Measurements from ENCODE around the gene N4BP2.

- TF ChIP-seq EGR1 (IDR thresholded peaks at IDR 0.05) = no peak
- no peak for TF ChIP-seq EP300 (IDR thresholded peaks at IDR 0.05; ENCODE audit: borderline replicate concordance)
- no peak for TF ChIP-seq TAF1 (IDR thresholded peaks at IDR 0.05; ENCODE audit: low read depth)
Measured at GRCh38 chr4:40185830-40186664, 129.4 kb downstream of the N4BP2 start.

Data from Ishikawa (cell line).